Endothelial cell (in vitro differentiated cells): Measurements from ENCODE around the gene GATAD2B. TPM values are rescaled to one million over a fixed set of nuclear protein-coding genes. Genes with fewer than 3 reads are reported as not detected.

Experiments
- DNase-seq: peaks from one replicate; pipeline ENCODE4 v3.0.0; 2021; ENCODE audit warnings: low spot score
- H3K27ac Mint-ChIP-seq: one replicate; pipeline ENCODE4 v1.8.0; 2021; ENCODE audit warnings: mixed read lengths, inconsistent platforms; ENCODE audit not compliant: unreplicated experiment
- H3K27me3 Mint-ChIP-seq: one replicate; pipeline ENCODE4 v1.8.0; 2021; ENCODE audit warnings: mild to moderate bottlenecking, moderate library complexity, mixed read lengths, inconsistent platforms; ENCODE audit not compliant: unreplicated experiment
- H3K36me3 Mint-ChIP-seq: one replicate; pipeline ENCODE4 v1.8.0; 2021; ENCODE audit warnings: mild to moderate bottlenecking, low read depth, mixed read lengths, inconsistent platforms; ENCODE audit not compliant: unreplicated experiment
- H3K4me1 Mint-ChIP-seq: one replicate; pipeline ENCODE4 v1.8.0; 2021; ENCODE audit warnings: mild to moderate bottlenecking, mixed read lengths, inconsistent platforms; ENCODE audit not compliant: unreplicated experiment
- H3K4me3 Mint-ChIP-seq: one replicate; pipeline ENCODE4 v1.8.0; 2021; ENCODE audit warnings: mild to moderate bottlenecking, mixed read lengths, inconsistent platforms; ENCODE audit not compliant: unreplicated experiment
- H3K9me3 Mint-ChIP-seq: one replicate; pipeline ENCODE4 v1.8.0; 2021; ENCODE audit warnings: mixed read lengths, inconsistent platforms; ENCODE audit not compliant: unreplicated experiment
- total RNA-seq: library from RNA; stranded (reverse); fragmentation: NEBNext Ultra II Directional; extraction: Animal tissue kit (Norgen Biotek cat#: 25700); gene quantifications from one replicate; pipeline ENCODE4 v1.2.1, GENCODE V29; 2021; ENCODE audit not compliant: unreplicated experiment
- TF ChIP-seq, protein P1 (sequence below): fragments of 200-600 bp; sonication (generic); IDR thresholded peaks from one replicate; pipeline ENCODE4 v1.5.0; 2021; ENCODE audit warnings: antibody characterized with exemption; ENCODE audit not compliant: unreplicated experiment

The GATAD2B gene
- total RNA-seq, 1 donor from 2014 or later = 45.4 TPM

DNA sequence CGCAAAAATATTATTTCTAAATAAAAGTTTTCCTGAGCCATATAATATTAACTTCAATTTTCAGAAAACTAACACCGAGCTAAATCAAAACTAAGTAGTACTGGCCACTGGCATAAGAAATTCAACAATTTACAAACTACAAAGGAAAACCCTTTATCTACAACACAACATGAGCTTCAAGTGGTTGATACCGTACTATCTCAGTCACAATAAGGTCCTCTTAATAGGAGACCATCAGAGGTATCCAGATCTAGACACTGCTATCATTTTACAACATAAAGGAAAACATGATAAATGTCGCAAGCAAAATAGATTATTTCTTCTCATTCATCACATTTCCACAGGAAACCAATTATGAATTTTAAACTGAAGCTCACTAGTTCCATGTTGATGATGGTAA, 39.5 kb downstream of the GATAD2B start:
- Mint-ChIP-seq H3K27me3 (peaks cover 2% of the 10 kb centered on the region), H3K9me3 (no peaks in the 10 kb centered on the region), H3K36me3 (peaks cover 4% of the 10 kb centered on the region), H3K4me1 (no peaks in the 10 kb centered on the region), H3K4me3 (no peak overlapping the region), H3K27ac (no peak overlapping the region)
- TF ChIP-seq, protein P1, sequence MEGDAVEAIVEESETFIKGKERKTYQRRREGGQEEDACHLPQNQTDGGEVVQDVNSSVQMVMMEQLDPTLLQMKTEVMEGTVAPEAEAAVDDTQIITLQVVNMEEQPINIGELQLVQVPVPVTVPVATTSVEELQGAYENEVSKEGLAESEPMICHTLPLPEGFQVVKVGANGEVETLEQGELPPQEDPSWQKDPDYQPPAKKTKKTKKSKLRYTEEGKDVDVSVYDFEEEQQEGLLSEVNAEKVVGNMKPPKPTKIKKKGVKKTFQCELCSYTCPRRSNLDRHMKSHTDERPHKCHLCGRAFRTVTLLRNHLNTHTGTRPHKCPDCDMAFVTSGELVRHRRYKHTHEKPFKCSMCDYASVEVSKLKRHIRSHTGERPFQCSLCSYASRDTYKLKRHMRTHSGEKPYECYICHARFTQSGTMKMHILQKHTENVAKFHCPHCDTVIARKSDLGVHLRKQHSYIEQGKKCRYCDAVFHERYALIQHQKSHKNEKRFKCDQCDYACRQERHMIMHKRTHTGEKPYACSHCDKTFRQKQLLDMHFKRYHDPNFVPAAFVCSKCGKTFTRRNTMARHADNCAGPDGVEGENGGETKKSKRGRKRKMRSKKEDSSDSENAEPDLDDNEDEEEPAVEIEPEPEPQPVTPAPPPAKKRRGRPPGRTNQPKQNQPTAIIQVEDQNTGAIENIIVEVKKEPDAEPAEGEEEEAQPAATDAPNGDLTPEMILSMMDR = no peak
- no peak for DNase-seq

DNA sequence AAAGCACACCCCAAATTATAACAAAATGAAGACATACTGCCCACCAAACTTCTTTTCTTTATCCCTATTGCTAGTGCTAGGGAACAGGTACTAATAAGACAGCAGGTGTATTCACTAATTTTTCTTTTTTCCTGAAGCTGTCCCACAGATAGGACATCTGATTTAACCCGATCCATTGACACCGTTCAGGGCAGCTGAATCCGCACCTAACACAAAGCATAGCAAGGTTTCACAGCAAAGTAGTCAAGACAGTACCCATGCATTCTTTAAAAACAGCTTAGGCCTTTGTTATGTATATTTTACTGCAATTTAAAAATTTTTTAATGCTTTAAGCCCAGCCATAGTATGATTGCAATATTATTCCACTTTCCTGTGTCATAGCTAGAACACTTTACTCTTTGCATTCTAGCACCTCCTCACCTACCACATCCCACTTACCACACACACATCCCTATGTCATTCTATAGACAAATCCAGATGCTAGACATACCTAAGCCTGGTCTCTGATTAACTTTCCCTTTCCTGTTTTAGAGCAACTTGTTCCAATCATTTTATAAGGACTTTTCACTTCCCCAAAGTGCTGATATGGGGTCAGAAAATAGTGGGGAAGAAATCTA, 40.4 kb downstream of the GATAD2B start:
- no peak overlapping the region for H3K27ac Mint-ChIP-seq
- H3K4me3 Mint-ChIP-seq = no peak overlapping the region
- no peak for DNase-seq
- no peaks in the 10 kb centered on the region for H3K9me3 Mint-ChIP-seq
- peaks cover 2% of the 10 kb centered on the region for H3K27me3 Mint-ChIP-seq
- no peaks in the 10 kb centered on the region for H3K4me1 Mint-ChIP-seq
- TF ChIP-seq, protein P1 = no peak
- H3K36me3 Mint-ChIP-seq = peaks cover 4% of the 10 kb centered on the region

DNA sequence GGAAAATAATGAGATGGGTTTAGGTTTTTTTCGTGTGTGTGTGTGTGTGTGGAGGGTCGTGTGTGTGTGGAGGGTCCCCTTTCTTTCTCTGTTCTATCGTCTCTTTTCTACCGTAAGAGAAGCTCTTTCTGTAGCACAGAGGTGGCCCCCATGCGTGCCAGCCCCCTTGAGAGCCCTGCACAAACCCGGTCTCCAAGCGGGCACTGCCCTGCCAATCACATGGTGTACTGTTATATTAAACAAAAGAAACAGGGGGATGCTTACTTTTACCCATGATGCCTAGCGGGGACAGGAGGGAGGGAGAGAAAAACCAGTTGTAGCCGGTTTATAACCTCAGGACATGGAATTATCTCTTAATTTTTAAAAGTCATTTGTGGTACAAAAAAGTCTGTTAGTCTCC, 41.0 kb downstream of the GATAD2B start:
- no peak overlapping the region for H3K27ac Mint-ChIP-seq
- DNase-seq = no peak

DNA sequence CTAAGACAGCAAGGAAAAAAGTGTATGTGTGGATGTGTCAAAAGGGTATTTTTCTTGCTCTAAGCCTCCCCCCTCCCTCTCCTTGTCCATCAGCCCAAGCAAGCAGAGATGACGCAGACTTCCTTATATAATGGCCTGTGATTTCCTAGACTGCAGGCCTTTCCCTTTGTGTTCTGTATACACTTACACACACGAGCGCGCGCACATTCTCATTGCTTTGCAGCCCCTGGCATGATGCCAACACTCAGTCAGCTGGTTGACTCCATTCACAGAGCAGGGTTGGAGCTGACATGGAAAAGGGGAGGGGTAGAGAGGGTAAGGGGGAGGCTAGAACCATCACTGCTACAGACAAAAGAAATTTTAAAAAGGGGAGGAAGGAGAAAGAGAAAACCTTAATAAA, 41.8 kb downstream of the GATAD2B start:
- Mint-ChIP-seq H3K4me3 (no peak overlapping the region), H3K9me3 (no peaks in the 10 kb centered on the region), H3K27ac (no peak overlapping the region), H3K27me3 (peaks cover 2% of the 10 kb centered on the region), H3K36me3 (no peaks in the 10 kb centered on the region), H3K4me1 (no peaks in the 10 kb centered on the region)
- TF ChIP-seq, protein P1 = no peak
- peak; percentile 41 for DNase-seq

More for the DNA sequence above, 41.0 kb downstream of the GATAD2B start:
- TF ChIP-seq, protein P1 = no peak
- Mint-ChIP-seq H3K27me3 (peaks cover 2% of the 10 kb centered on the region), H3K36me3 (peaks cover under 1% of the 10 kb centered on the region), H3K4me3 (no peak overlapping the region), H3K4me1 (no peaks in the 10 kb centered on the region), H3K9me3 (no peaks in the 10 kb centered on the region)

DNA sequence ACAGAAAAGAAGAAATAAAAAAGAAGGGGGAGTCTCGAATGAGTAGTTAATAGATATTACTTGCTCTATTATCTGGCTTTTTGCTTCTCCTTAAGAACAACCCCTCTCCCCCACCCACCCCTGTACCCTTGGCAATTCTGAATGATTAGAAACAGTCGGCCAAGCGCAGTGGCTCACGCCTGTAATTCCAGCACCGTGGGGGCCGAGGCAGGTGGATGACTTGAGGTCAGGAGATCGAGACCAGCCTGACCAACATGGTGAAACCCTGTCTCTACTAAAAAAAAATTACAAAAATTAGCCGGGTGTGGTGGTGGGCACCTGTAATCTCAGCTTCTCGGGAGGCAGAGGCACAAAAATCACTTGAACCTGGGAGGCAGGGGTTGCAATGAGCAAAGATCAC, 42.7 kb downstream of the GATAD2B start:
- no peaks in the 10 kb centered on the region for H3K4me1 Mint-ChIP-seq
- peaks cover under 1% of the 10 kb centered on the region for H3K27me3 Mint-ChIP-seq
- peaks cover 4% of the 10 kb centered on the region for H3K36me3 Mint-ChIP-seq
- H3K4me3 Mint-ChIP-seq = no peak overlapping the region
- DNase-seq = no peak
- H3K9me3 Mint-ChIP-seq = no peaks in the 10 kb centered on the region
- TF ChIP-seq, protein P1 = no peak
- no peak overlapping the region for H3K27ac Mint-ChIP-seq
